Measurements from ENCODE around the gene TMOD2. TPM values are rescaled to one million over a fixed set of nuclear protein-coding genes. Genes with fewer than 3 reads are reported as not detected.

Gene TMOD2
- total and polyA plus RNA-seq, 7 experiments from 2014 or later, result 1.4 to 17.1 (median 10.7) TPM

DNA sequence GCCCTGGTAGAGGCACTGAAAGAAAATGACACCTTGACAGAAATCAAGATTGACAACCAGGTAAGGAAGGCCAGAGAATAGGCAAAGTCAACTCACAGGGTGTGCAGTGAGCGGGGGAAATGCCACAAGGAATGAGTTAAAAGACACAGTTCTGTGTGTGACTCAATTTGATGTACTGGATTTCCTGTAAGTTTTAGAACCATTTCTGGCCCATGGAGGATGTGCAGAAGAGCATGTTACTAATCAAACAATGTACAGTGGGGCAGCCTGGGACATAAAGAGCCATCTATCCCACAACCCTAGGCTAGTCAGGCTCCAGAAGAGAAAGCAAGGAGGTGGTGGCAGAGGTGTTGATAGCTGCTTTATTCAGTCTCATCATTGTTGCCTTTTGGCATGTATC lies 46.9 kb downstream of the TMOD2 start:
- Mint-ChIP-seq H3K27ac (peak overlapping the region in 1 of 9 donors; percentile 32), H3K27me3 (no peaks in the 10 kb centered on the region), H3K4me1 (peaks cover 0 to 4% (median 0%) of the 10 kb centered on the region in 7 donors), H3K9me3 (no peaks in the 10 kb centered on the region), H3K4me3 (no peak overlapping the region), H3K36me3 (peaks cover 1 to 42% (median 16%) of the 10 kb centered on the region in 5 donors)
- intact Hi-C loops (cut with micrococcal nuclease), result no loop called here
- CTCF ChIA-PET, result no interaction called here
- ATAC-seq (no peak), DNase-seq (no peak)
- Histone ChIP-seq H3K4me3 (ENCODE audit: low read length) (no peak overlapping the region), H3K36me3 (ENCODE audit: control insufficient read depth in 2 of 3, insufficient read depth in 3 of 3, low read length in 3 of 3) (peaks cover 0 to 19% (median 0%) of the 10 kb centered on the region in 3 experiments), H3K9me3 (ENCODE audit: control insufficient read depth in 2 of 3, low read length in 3 of 3) (no peaks in the 10 kb centered on the region), H3K27me3 (ENCODE audit: control insufficient read depth in 2 of 2, insufficient read depth in 2 of 2, low read length in 2 of 2) (no peaks in the 10 kb centered on the region), H3K27ac (ENCODE audit: low read depth, low read length) (no peak overlapping the region), H3K4me1 (ENCODE audit: control insufficient read depth in 2 of 2, insufficient read depth in 2 of 2, low read length in 2 of 2) (no peaks in the 10 kb centered on the region)
- POLR2A ChIA-PET, result no interaction called here

GRCh38 chr15:51799282-51800252 lies 48.2 kb downstream of the TMOD2 start:
- intact Hi-C loops (cut with micrococcal nuclease), result loop anchor here in 1 of 2 donors (5.0 kb wide), 1 partner anchor 973 kb away; no protein-coding TSS in a partner anchor
- no peak overlapping the region for H3K4me3 ChIP-seq (ENCODE audit: low read length)
- H3K9me3 ChIP-seq (ENCODE audit: control insufficient read depth in 2 of 3, low read length in 3 of 3), result no peaks in the 10 kb centered on the region
- no peak overlapping the region for H3K27ac ChIP-seq (ENCODE audit: low read depth, low read length)
- H3K36me3 ChIP-seq (ENCODE audit: control insufficient read depth in 2 of 3, insufficient read depth in 3 of 3, low read length in 3 of 3), result peaks cover 0 to 19% (median 0%) of the 10 kb centered on the region in 3 experiments
- H3K4me1 Mint-ChIP-seq, result peaks cover 0 to 4% (median 0%) of the 10 kb centered on the region in 7 donors
- H3K4me1 ChIP-seq (ENCODE audit: control insufficient read depth in 2 of 2, insufficient read depth in 2 of 2, low read length in 2 of 2), result no peaks in the 10 kb centered on the region
- H3K27me3 ChIP-seq (ENCODE audit: control insufficient read depth in 2 of 2, insufficient read depth in 2 of 2, low read length in 2 of 2), result no peaks in the 10 kb centered on the region
- H3K4me3 Mint-ChIP-seq, result no peak overlapping the region
- no peaks in the 10 kb centered on the region for H3K27me3 Mint-ChIP-seq
- DNase-seq (no peak), ATAC-seq (no peak)
- H3K9me3 Mint-ChIP-seq, result no peaks in the 10 kb centered on the region
- ChIA-PET CTCF (no interaction called here), POLR2A (no interaction called here)
- H3K36me3 Mint-ChIP-seq, result peaks cover 1 to 41% (median 16%) of the 10 kb centered on the region in 5 donors
- H3K27ac Mint-ChIP-seq, result peak overlapping the region in 1 of 9 donors; percentile 41

DNA sequence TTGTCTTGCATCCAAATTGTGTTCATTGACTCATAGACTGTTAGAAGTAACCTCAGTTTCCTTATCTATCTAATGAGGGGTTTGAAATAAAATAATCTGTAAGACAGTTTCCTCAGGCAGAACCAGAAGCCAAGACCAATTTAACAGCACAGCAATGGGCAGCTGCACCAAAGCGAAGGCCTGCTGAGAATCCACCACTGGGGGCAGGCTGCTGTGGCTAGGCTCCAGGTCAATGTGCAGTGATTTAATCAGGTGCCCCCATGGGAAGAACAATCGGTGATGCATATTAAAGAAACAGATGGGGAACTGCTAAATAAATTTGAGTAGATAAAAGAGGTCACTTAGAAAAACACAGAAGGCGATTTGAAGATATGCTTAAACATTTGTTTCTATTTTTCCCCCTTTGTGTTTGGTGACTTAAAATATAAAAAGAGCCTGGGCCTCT lies 50.0 kb downstream of the TMOD2 start:
- ATAC-seq, result no peak
- Histone ChIP-seq H3K36me3 (ENCODE audit: control insufficient read depth in 2 of 3, insufficient read depth in 3 of 3, low read length in 3 of 3) (peaks cover 0 to 25% (median 0%) of the 10 kb centered on the region in 3 experiments), H3K4me1 (ENCODE audit: control insufficient read depth in 2 of 2, insufficient read depth in 2 of 2, low read length in 2 of 2) (no peaks in the 10 kb centered on the region), H3K4me3 (ENCODE audit: low read length) (no peak overlapping the region), H3K9me3 (ENCODE audit: control insufficient read depth in 2 of 3, low read length in 3 of 3) (no peaks in the 10 kb centered on the region), H3K27me3 (ENCODE audit: control insufficient read depth in 2 of 2, insufficient read depth in 2 of 2, low read length in 2 of 2) (no peaks in the 10 kb centered on the region), H3K27ac (ENCODE audit: low read depth, low read length) (no peak overlapping the region)
- Mint-ChIP-seq H3K27me3 (no peaks in the 10 kb centered on the region), H3K4me3 (no peak overlapping the region), H3K36me3 (peaks cover 1 to 46% (median 15%) of the 10 kb centered on the region in 5 donors), H3K9me3 (no peaks in the 10 kb centered on the region), H3K27ac (no peak overlapping the region), H3K4me1 (peaks cover 0 to 4% (median 0%) of the 10 kb centered on the region in 7 donors)
- no peak for DNase-seq
- ChIA-PET CTCF (no interaction called here), POLR2A (no interaction called here)
- intact Hi-C loops (cut with micrococcal nuclease), result loop anchor here in 1 of 2 donors (5.0 kb wide), 1 partner anchor 971 kb away; no protein-coding TSS in a partner anchor

DNA sequence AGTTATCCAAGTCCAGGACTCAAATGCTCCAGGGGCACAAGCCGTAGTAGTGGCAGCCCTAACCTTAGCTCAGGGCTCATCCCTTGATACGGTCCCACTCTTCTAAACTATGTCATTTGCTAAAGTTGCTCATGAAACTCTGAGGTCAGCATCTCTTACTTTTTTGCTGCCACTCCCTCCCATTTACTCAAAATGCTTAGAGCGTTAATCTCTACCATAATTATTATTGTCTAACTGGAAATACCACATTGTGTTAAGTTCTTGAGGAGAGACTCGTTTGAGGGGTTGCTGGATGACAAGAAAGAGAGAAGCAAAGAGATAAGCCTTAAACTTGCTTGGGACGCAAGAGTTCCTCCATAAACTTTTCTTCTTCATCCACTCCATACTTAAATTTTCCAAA lies 51.2 kb downstream of the TMOD2 start:
- H3K27me3 Mint-ChIP-seq, result no peaks in the 10 kb centered on the region
- H3K27me3 ChIP-seq (ENCODE audit: control insufficient read depth in 2 of 2, insufficient read depth in 2 of 2, low read length in 2 of 2), result no peaks in the 10 kb centered on the region
- H3K27ac ChIP-seq (ENCODE audit: low read depth, low read length), result no peak overlapping the region
- ChIA-PET POLR2A (no interaction called here), CTCF (interaction anchor here (0.7 kb wide), 1 partner anchor 952 kb away, joined by 3 read pairs; no protein-coding TSS in a partner anchor)
- no peak overlapping the region for H3K4me3 Mint-ChIP-seq
- H3K4me3 ChIP-seq (ENCODE audit: low read length), result no peak overlapping the region
- H3K4me1 ChIP-seq (ENCODE audit: control insufficient read depth in 2 of 2, insufficient read depth in 2 of 2, low read length in 2 of 2), result no peaks in the 10 kb centered on the region
- H3K9me3 Mint-ChIP-seq, result no peaks in the 10 kb centered on the region
- peaks cover 0 to 36% (median 0%) of the 10 kb centered on the region in 3 experiments for H3K36me3 ChIP-seq (ENCODE audit: control insufficient read depth in 2 of 3, insufficient read depth in 3 of 3, low read length in 3 of 3)
- intact Hi-C loops (cut with micrococcal nuclease), result loop anchor here in 1 of 2 donors (5.0 kb wide), 1 partner anchor 970 kb away; no protein-coding TSS in a partner anchor
- peaks cover 1 to 58% (median 26%) of the 10 kb centered on the region in 5 donors for H3K36me3 Mint-ChIP-seq
- DNase-seq (no peak), ATAC-seq (no peak)
- H3K27ac Mint-ChIP-seq, result no peak overlapping the region
- H3K4me1 Mint-ChIP-seq, result peaks cover 0 to 4% (median 0%) of the 10 kb centered on the region in 7 donors
- H3K9me3 ChIP-seq (ENCODE audit: control insufficient read depth in 2 of 3, low read length in 3 of 3), result no peaks in the 10 kb centered on the region

DNA sequence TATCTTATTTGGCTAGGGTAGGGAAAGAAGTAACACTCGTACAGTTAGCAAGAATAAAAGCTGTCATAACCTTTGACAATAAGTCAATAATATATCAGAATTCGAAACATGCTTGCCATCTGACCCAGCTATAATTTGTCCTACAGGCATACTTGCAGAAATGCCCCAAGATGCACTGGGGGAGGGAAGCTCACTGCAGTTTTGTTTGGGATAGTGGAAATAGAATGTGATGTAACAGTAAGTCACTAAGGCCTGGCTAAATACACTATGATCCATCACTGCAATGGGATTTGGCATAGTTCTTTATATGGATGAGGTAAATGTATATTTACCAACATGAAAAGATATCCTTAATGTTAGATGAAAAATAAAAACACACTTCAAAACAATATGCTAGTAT lies 52.6 kb downstream of the TMOD2 start:
- no peaks in the 10 kb centered on the region for H3K4me1 ChIP-seq (ENCODE audit: control insufficient read depth in 2 of 2, insufficient read depth in 2 of 2, low read length in 2 of 2)
- no peak overlapping the region for H3K4me3 Mint-ChIP-seq
- H3K36me3 Mint-ChIP-seq, result peaks cover 1 to 59% (median 21%) of the 10 kb centered on the region in 5 donors
- H3K9me3 Mint-ChIP-seq, result no peaks in the 10 kb centered on the region
- no peak overlapping the region for H3K27ac ChIP-seq (ENCODE audit: low read depth, low read length)
- H3K36me3 ChIP-seq (ENCODE audit: control insufficient read depth in 2 of 3, insufficient read depth in 3 of 3, low read length in 3 of 3), result peaks cover 0 to 28% (median 0%) of the 10 kb centered on the region in 3 experiments
- H3K4me3 ChIP-seq (ENCODE audit: low read length), result no peak overlapping the region
- intact Hi-C loops (cut with micrococcal nuclease), result loop anchor here in 1 of 2 donors (5.0 kb wide), 1 partner anchor 968 kb away; no protein-coding TSS in a partner anchor
- ChIA-PET POLR2A (no interaction called here), CTCF (no interaction called here)
- ATAC-seq (no peak), DNase-seq (no peak)
- no peaks in the 10 kb centered on the region for H3K27me3 ChIP-seq (ENCODE audit: control insufficient read depth in 2 of 2, insufficient read depth in 2 of 2, low read length in 2 of 2)
- H3K27ac Mint-ChIP-seq, result no peak overlapping the region
- H3K27me3 Mint-ChIP-seq, result no peaks in the 10 kb centered on the region
- H3K4me1 Mint-ChIP-seq, result peaks cover 0 to 2% (median 0%) of the 10 kb centered on the region in 7 donors
- no peaks in the 10 kb centered on the region for H3K9me3 ChIP-seq (ENCODE audit: control insufficient read depth in 2 of 3, low read length in 3 of 3)

DNA sequence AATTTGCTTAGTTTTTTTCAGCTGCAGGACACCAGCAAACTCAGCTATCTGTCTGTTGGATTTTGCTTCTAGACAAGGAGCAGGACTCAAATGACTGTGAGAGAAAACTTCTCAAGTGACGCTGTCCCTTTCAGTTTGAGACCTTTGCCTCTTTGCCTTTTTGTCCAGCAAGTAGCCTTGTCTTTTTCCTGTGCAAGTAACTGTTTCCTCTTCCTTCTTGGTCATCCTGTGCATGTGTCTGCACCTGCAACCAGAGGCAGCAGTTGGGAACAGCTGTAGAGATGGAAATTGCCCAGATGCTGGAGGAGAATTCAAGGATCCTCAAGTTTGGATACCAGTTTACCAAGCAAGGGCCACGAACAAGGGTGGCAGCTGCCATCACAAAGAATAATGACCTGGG lies 54.7 kb downstream of the TMOD2 start:
- no peak overlapping the region for H3K4me3 ChIP-seq (ENCODE audit: low read length)
- ATAC-seq (no peak), DNase-seq (no peak)
- no peaks in the 10 kb centered on the region for H3K27me3 Mint-ChIP-seq
- ChIA-PET POLR2A (no interaction called here), CTCF (no interaction called here)
- peaks cover 1 to 50% (median 18%) of the 10 kb centered on the region in 5 donors for H3K36me3 Mint-ChIP-seq
- intact Hi-C loops (cut with micrococcal nuclease), result no loop called here
- no peak overlapping the region for H3K27ac ChIP-seq (ENCODE audit: low read depth, low read length)
- H3K27ac Mint-ChIP-seq, result no peak overlapping the region
- H3K9me3 Mint-ChIP-seq, result no peaks in the 10 kb centered on the region
- peaks cover 0 to 2% (median 0%) of the 10 kb centered on the region in 7 donors for H3K4me1 Mint-ChIP-seq
- H3K4me3 Mint-ChIP-seq, result no peak overlapping the region
- H3K27me3 ChIP-seq (ENCODE audit: control insufficient read depth in 2 of 2, insufficient read depth in 2 of 2, low read length in 2 of 2), result no peaks in the 10 kb centered on the region
- no peaks in the 10 kb centered on the region for H3K4me1 ChIP-seq (ENCODE audit: control insufficient read depth in 2 of 2, insufficient read depth in 2 of 2, low read length in 2 of 2)
- peaks cover 0 to 19% (median 0%) of the 10 kb centered on the region in 3 experiments for H3K36me3 ChIP-seq (ENCODE audit: control insufficient read depth in 2 of 3, insufficient read depth in 3 of 3, low read length in 3 of 3)
- H3K9me3 ChIP-seq (ENCODE audit: control insufficient read depth in 2 of 3, low read length in 3 of 3), result no peaks in the 10 kb centered on the region

All from naive thymus-derived CD4-positive, alpha-beta T cell (primary cell).